ENCODE results near the gene SERINC5. TPM values are rescaled to one million over a fixed set of nuclear protein-coding genes. Genes with fewer than 3 reads are reported as not detected.

SERINC5 gene
- total RNA-seq, 2 experiments from 2014 or later: 85.7 to 88.8 TPM

GRCh38 chr5:80151890-80152289, 104.0 kb downstream of the SERINC5 start:
- Mint-ChIP-seq H3K4me3 (no peak overlapping the region), H3K27ac (peak overlapping the region; percentile 93), H3K27me3 (no peaks in the 10 kb centered on the region), H3K9me3 (no peaks in the 10 kb centered on the region), H3K36me3 (ENCODE audit: low read depth) (peaks cover 81% of the 10 kb centered on the region), H3K4me1 (peaks cover 57% of the 10 kb centered on the region)
- ChIA-PET POLR2A (no interaction called here), CTCF (no interaction called here)
- no peak for DNase-seq

- Mint-ChIP-seq H3K9me3 (no peaks in the 10 kb centered on the region), H3K27me3 (no peaks in the 10 kb centered on the region), H3K36me3 (ENCODE audit: low read depth) (peaks cover 83% of the 10 kb centered on the region), H3K27ac (peak overlapping the region; percentile 93), H3K4me1 (peaks cover 57% of the 10 kb centered on the region), H3K4me3 (peak overlapping the region; percentile 8)
- CTCF ChIA-PET: interaction anchor here (1.5 kb wide), 1 partner anchor 9 kb away, joined by 5 read pairs; no protein-coding TSS in a partner anchor
- DNase-seq: peak; percentile 34
- POLR2A ChIA-PET: interaction anchor here (0.6 kb wide), 1 partner anchor 23 kb away, joined by 3 read pairs; no protein-coding TSS in a partner anchor
These were observed 105.1 kb downstream of the SERINC5 start for GRCh38 chr5:80150731-80151130.

- no peaks in the 10 kb centered on the region for H3K9me3 Mint-ChIP-seq
- no peaks in the 10 kb centered on the region for H3K27me3 Mint-ChIP-seq
- H3K4me3 Mint-ChIP-seq: no peak overlapping the region
- H3K36me3 Mint-ChIP-seq (ENCODE audit: low read depth): peaks cover 85% of the 10 kb centered on the region
- peak overlapping the region; percentile 36 for H3K27ac Mint-ChIP-seq
- no peak for DNase-seq
- H3K4me1 Mint-ChIP-seq: peaks cover 55% of the 10 kb centered on the region
- POLR2A ChIA-PET: no interaction called here
- CTCF ChIA-PET: interaction anchor here (0.9 to 1.3 kb wide), 3 partner anchors 9 to 214 kb away, joined by 3 to 4 read pairs (median 3); no protein-coding TSS in a partner anchor
These were observed 106.7 kb downstream of the SERINC5 start for GRCh38 chr5:80149161-80149609.

- no peaks in the 10 kb centered on the region for H3K9me3 Mint-ChIP-seq
- H3K4me1 Mint-ChIP-seq: peaks cover 54% of the 10 kb centered on the region
- DNase-seq: peak; percentile 5
- H3K4me3 Mint-ChIP-seq: no peak overlapping the region
- H3K27me3 Mint-ChIP-seq: no peaks in the 10 kb centered on the region
- POLR2A ChIA-PET: no interaction called here
- H3K27ac Mint-ChIP-seq: peak overlapping the region; percentile 70
- H3K36me3 Mint-ChIP-seq (ENCODE audit: low read depth): peaks cover 90% of the 10 kb centered on the region
- CTCF ChIA-PET: interaction anchor here (1.0 to 1.3 kb wide), 3 partner anchors 11 to 24 kb away, joined by 3 to 4 read pairs (median 3); no protein-coding TSS in a partner anchor
These were observed 108.6 kb downstream of the SERINC5 start for GRCh38 chr5:80147119-80147815.

- Mint-ChIP-seq H3K4me1 (peaks cover 54% of the 10 kb centered on the region), H3K4me3 (no peak overlapping the region), H3K36me3 (ENCODE audit: low read depth) (peaks cover 90% of the 10 kb centered on the region), H3K9me3 (no peaks in the 10 kb centered on the region), H3K27me3 (no peaks in the 10 kb centered on the region), H3K27ac (no peak overlapping the region)
- CTCF ChIA-PET: interaction anchor here (1.2 to 1.3 kb wide), 3 partner anchors 10 to 20 kb away, joined by 3 to 4 read pairs (median 4); no protein-coding TSS in a partner anchor
- POLR2A ChIA-PET: no interaction called here
- no peak for DNase-seq
These were observed 109.8 kb downstream of the SERINC5 start for GRCh38 chr5:80146046-80146445.

- DNase-seq: no peak
- no peak overlapping the region for H3K27ac Mint-ChIP-seq
- H3K36me3 Mint-ChIP-seq (ENCODE audit: low read depth): peaks cover 84% of the 10 kb centered on the region
- H3K4me3 Mint-ChIP-seq: no peak overlapping the region
- POLR2A ChIA-PET: no interaction called here
- H3K4me1 Mint-ChIP-seq: peaks cover 66% of the 10 kb centered on the region
- no peaks in the 10 kb centered on the region for H3K9me3 Mint-ChIP-seq
- no peaks in the 10 kb centered on the region for H3K27me3 Mint-ChIP-seq
- CTCF ChIA-PET: no interaction called here
These were observed 112.4 kb downstream of the SERINC5 start for GRCh38 chr5:80143491-80143890.

- H3K9me3 Mint-ChIP-seq: no peaks in the 10 kb centered on the region
- no peak overlapping the region for H3K4me3 Mint-ChIP-seq
- H3K27ac Mint-ChIP-seq: peak overlapping the region; percentile 86
- peaks cover 86% of the 10 kb centered on the region for H3K36me3 Mint-ChIP-seq (ENCODE audit: low read depth)
- ChIA-PET POLR2A (no interaction called here), CTCF (no interaction called here)
- H3K4me1 Mint-ChIP-seq: peaks cover 71% of the 10 kb centered on the region
- no peak for DNase-seq
- no peaks in the 10 kb centered on the region for H3K27me3 Mint-ChIP-seq
These were observed 112.9 kb downstream of the SERINC5 start for GRCh38 chr5:80142996-80143395.

- Mint-ChIP-seq H3K9me3 (peaks cover 3% of the 10 kb centered on the region), H3K36me3 (ENCODE audit: low read depth) (peaks cover 87% of the 10 kb centered on the region), H3K4me3 (no peak overlapping the region), H3K4me1 (peaks cover 76% of the 10 kb centered on the region), H3K27ac (peak overlapping the region; percentile 86), H3K27me3 (no peaks in the 10 kb centered on the region)
- POLR2A ChIA-PET: interaction anchor here (0.6 kb wide), 1 partner anchor 96 kb away, joined by 5 read pairs; no protein-coding TSS in a partner anchor
- CTCF ChIA-PET: interaction anchor here (1.3 to 1.4 kb wide), 2 partner anchors 9 to 29 kb away, joined by 3 to 5 read pairs; no protein-coding TSS in a partner anchor
- DNase-seq: no peak
These were observed 114.2 kb downstream of the SERINC5 start for GRCh38 chr5:80141681-80142080.

GRCh38 chr5:80141147-80141671, 114.6 kb downstream of the SERINC5 start:
- no peak overlapping the region for H3K4me3 Mint-ChIP-seq

GRCh38 chr5:80140496-80140895, 115.4 kb downstream of the SERINC5 start:
- CTCF ChIA-PET: interaction anchor here (1.1 to 1.5 kb wide), 2 partner anchors 9 to 23 kb away, joined by 4 to 5 read pairs; no protein-coding TSS in a partner anchor
- peaks cover 88% of the 10 kb centered on the region for H3K4me1 Mint-ChIP-seq
- POLR2A ChIA-PET: no interaction called here
- H3K36me3 Mint-ChIP-seq (ENCODE audit: low read depth): peaks cover 81% of the 10 kb centered on the region
- peak overlapping the region; percentile 86 for H3K27ac Mint-ChIP-seq
- H3K27me3 Mint-ChIP-seq: no peaks in the 10 kb centered on the region
- H3K9me3 Mint-ChIP-seq: peaks cover 5% of the 10 kb centered on the region
- no peak overlapping the region for H3K4me3 Mint-ChIP-seq
- DNase-seq: no peak

More at GRCh38 chr5:80141147-80141671, 114.6 kb downstream of the SERINC5 start:
- H3K36me3 Mint-ChIP-seq (ENCODE audit: low read depth): peaks cover 85% of the 10 kb centered on the region
- ChIA-PET CTCF (interaction anchor here (1.1 to 1.4 kb wide), 3 partner anchors 8 to 30 kb away, joined by 3 to 5 read pairs (median 4); no protein-coding TSS in a partner anchor), POLR2A (interaction anchor here (0.6 kb wide), 1 partner anchor 95 kb away, joined by 5 read pairs; no protein-coding TSS in a partner anchor)
- H3K27ac Mint-ChIP-seq: peak overlapping the region; percentile 86
- no peaks in the 10 kb centered on the region for H3K27me3 Mint-ChIP-seq
- H3K9me3 Mint-ChIP-seq: peaks cover 3% of the 10 kb centered on the region
- H3K4me1 Mint-ChIP-seq: peaks cover 81% of the 10 kb centered on the region
- DNase-seq: no peak

GRCh38 chr5:80139466-80139972, 116.3 kb downstream of the SERINC5 start:
- CTCF ChIA-PET: interaction anchor here (0.5 to 1.5 kb wide), 6 partner anchors 14 to 145 kb away, joined by 3 to 5 read pairs (median 3); partner anchors contain the start of gene SERINC5

GRCh38 chr5:80138486-80138885, 117.4 kb downstream of the SERINC5 start:
- DNase-seq: no peak
- CTCF ChIA-PET: no interaction called here
- Mint-ChIP-seq H3K4me1 (peaks cover 95% of the 10 kb centered on the region), H3K4me3 (no peak overlapping the region), H3K9me3 (peaks cover 6% of the 10 kb centered on the region), H3K36me3 (ENCODE audit: low read depth) (peaks cover 81% of the 10 kb centered on the region), H3K27me3 (no peaks in the 10 kb centered on the region), H3K27ac (peak overlapping the region; percentile 25)
- POLR2A ChIA-PET: no interaction called here

More at GRCh38 chr5:80139466-80139972, 116.3 kb downstream of the SERINC5 start:
- H3K27ac Mint-ChIP-seq: peak overlapping the region; percentile 90
- peaks cover 95% of the 10 kb centered on the region for H3K4me1 Mint-ChIP-seq
- POLR2A ChIA-PET: interaction anchor here (0.7 kb wide), 1 partner anchor 115 kb away, joined by 3 read pairs; no protein-coding TSS in a partner anchor
- no peaks in the 10 kb centered on the region for H3K27me3 Mint-ChIP-seq
- H3K36me3 Mint-ChIP-seq (ENCODE audit: low read depth): peaks cover 82% of the 10 kb centered on the region
- H3K4me3 Mint-ChIP-seq: peak overlapping the region; percentile 18
- DNase-seq: peak; percentile 26
- peaks cover 6% of the 10 kb centered on the region for H3K9me3 Mint-ChIP-seq
